H1 (cell line): ENCODE data around the gene RNASEL. TPM values are rescaled to one million over a fixed set of nuclear protein-coding genes. Genes with fewer than 3 reads are reported as not detected.

Experiments used
- RAD21 ChIP-seq, 2 experiments: IDR thresholded peaks in 1 of 2; conservative IDR thresholded peaks in 1 of 2; 2 replicates each; pipeline ENCODE4 v1.6.1; 2011; ENCODE audit warnings: low read depth in 2 of 2, low read length in 2 of 2, improper control_type of control experiment in 1 of 2, inconsistent platforms in 1 of 2, mild to moderate bottlenecking in 1 of 2, moderate library complexity in 1 of 2
- SIX5 ChIP-seq: IDR thresholded peaks from 2 replicates; pipeline ENCODE4 v1.6.1; 2011; ENCODE audit warnings: mild to moderate bottlenecking, low read depth, low read length
- TBP ChIP-seq: IDR thresholded peaks from 2 replicates; pipeline ENCODE4 v1.6.1; 2011; ENCODE audit warnings: low read depth, low read length, improper control_type of control experiment
- polyA plus RNA-seq, 7 experiments: library from polyadenylated mRNA; depleted of rRNA in 3 of 7; stranded (reverse) in 5 of 7; unstranded in 2 of 7; fragments of >200 nt in 5 of 7; fragments of 200-250 nt in 2 of 7; gene quantifications; 1 replicate in 5 of 7; 2 replicates in 1 of 7; 4 replicates in 1 of 7; pipeline versions ENCODE4 v1.2.1 to v1.2.3, GENCODE V29; 2011 to 2013; ENCODE audit warnings: missing spikeins in 2 of 7, mixed read lengths in 2 of 7
- total RNA-seq: library from RNA; stranded (reverse); fragmentation: NEBNext Ultra II Directional; extraction: Animal tissue kit (Norgen Biotek cat#: 25700); gene quantifications from 2 replicates; pipeline ENCODE4 v1.2.1, GENCODE V29; 2021

The RNASEL gene
- total and polyA plus RNA-seq, 2 of the 8 experiments (the other 6 are each of a cell fraction or from before 2014, with no cell fraction given) = 0.39 to 0.78 TPM

- TF ChIP-seq RAD21 (IDR thresholded peaks at IDR 0.05 in 1 of 2, conservative IDR thresholded peaks at IDR 0.05 in 1 of 2; ENCODE audit: low read depth in 2 of 2, low read length in 2 of 2) = no peak
- no peak for TF ChIP-seq SIX5
- TF ChIP-seq TBP = no peak
These were observed 2.0 kb downstream of the RNASEL start (continued) for GRCh38 chr1:182587093-182587492.
